GM18505 (cell line): ENCODE results near the gene ACOT11.
A peak's percentile ranks its signal among the peaks of the same experiment; 100 is the strongest.
"Not testable (repeated sequence)": the region's sequence is repeated elsewhere in the genome, so short reads cannot be mapped to it uniquely, and the experiment has no call there.

Experiments used
- ATAC-seq: cut with Tn5 transposase; IDR thresholded peaks from one replicate; pipeline ENCODE4 v1.9.1; 2021; ENCODE audit not compliant: unreplicated experiment
- POLR2A ChIP-seq: IDR thresholded peaks from 4 replicates; pipeline ENCODE4 v1.6.1; 2011; ENCODE audit warnings: borderline replicate concordance; ENCODE audit not compliant: insufficient read depth, insufficient read length; ENCODE audit errors: extremely low read depth

Gene ACOT11

DNA sequence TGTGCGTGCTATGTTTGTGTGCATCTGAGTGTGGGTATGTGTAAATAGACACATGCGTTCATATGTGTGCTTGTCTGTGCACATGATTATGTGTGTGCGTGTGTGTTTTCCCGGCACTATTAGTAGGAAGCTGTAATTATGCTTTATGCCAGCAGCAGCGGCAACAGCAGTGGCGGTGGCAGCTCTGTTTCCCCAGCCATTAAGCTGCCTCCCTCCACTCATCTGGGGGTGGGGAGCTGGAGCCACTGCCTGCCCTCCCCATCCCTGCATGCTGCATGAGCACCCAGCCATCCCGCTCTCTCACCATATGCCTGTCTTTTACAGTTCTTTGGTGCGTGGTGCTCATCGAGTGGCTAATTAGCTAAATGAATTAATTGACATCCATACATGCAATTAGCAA lies 30.5 kb upstream of the ACOT11 start:
- no peak for TF ChIP-seq POLR2A
- no peak for ATAC-seq

DNA sequence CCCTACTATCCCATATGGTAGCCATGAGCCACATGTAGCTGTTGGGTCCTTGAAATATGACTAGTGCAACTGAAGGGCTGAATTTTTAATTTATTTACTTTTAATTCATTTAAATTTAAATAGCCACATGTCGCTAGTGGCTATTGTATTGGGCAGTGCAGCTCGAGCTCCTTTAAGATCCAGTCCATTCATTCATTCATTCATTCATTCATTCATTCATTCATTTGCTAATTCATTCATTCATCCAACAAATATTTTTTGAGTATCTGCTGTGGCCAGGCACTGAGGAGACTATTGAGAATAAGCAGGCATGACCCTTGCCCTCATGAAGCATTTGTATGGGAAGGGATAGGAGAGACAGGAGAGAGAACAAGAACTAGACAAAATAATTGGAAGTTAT lies 29.5 kb upstream of the ACOT11 start:
- no peak for TF ChIP-seq POLR2A
- no peak for ATAC-seq

DNA sequence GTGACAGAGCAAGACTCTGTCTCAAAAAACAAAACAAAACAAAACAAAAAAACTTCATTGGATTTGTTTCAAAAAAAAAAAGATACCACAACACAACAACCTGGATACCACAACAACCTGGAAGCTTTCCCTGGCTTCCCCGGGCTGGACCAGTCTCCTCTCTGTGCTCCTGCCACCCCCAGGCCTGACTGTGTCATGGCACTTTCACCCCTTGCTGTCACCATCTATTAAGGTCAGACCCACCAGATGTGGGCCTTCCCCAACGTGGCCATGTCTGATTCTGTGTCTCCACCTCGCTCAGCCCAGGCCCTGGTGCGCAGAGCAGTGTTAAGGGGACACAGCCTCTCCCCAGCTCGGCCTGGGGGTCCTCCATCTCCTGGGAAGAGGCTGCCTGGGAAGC lies 28.3 kb upstream of the ACOT11 start:
- no peak for TF ChIP-seq POLR2A
- no peak for ATAC-seq

DNA sequence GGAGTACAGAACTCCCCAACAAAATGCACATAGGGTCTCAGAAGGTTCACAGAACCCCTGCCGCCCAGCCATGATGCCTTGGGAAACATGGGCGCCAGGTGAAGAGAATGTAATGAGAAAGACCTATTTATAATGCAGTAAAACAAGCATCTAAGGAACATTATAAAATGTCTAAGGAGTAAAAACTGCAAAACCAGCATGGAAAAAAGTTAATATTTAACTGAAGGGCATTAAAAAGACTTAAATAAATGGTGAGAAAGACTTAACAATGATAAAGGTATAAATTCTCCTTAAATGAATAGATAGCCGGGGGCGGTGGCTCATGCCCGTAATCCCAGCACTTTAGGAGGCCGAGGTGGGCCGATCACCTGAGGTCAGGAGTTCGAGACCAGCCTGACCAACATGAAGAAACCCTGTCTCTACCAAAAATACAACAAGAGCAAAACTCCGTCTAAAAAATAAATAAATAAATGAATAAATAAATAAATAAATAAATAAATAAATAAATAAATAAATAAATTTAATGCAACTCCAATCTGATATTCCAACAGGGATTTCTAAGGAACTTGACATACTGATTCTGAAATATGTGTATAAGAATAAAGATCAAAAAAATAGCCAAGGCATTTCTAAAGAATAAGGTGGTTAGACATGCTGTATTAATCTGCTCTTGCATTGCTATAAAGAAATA lies 27.3 kb upstream of the ACOT11 start:
- TF ChIP-seq POLR2A, result no peak
- ATAC-seq, result no peak

- not testable (repeated sequence) for ATAC-seq
Measured at GRCh38 chr1:54526565-54526964, 21.5 kb upstream of the ACOT11 start.

- ATAC-seq, result no peak
- TF ChIP-seq POLR2A, result no peak
Measured at GRCh38 chr1:54528613-54529012, 19.4 kb upstream of the ACOT11 start.

GRCh38 chr1:54532033-54532432 lies 16.0 kb upstream of the ACOT11 start:
- no peak for ATAC-seq
- no peak for TF ChIP-seq POLR2A

GRCh38 chr1:54536656-54537055 lies 11.4 kb upstream of the ACOT11 start:
- ATAC-seq, result not testable (repeated sequence)

DNA sequence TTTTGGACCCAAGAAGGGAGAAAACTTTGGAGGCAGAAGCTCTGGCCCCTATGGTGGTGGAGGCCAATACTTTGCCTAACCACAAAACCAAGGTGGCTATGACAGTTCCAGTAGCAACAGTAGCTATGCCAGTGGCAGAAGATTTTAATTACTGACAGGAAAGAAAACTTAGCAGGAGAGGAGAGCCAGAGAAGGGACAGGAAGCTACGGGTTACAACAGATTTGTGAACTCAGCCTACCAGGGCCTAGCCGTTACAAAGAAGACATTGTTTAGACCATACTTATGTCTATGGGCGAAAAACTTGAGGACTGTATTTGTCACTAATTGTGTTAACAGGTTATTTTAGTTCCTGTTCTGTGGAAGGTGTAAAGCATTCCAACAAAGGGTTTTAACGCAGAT lies 10.4 kb upstream of the ACOT11 start:
- no peak for TF ChIP-seq POLR2A
- no peak for ATAC-seq

DNA sequence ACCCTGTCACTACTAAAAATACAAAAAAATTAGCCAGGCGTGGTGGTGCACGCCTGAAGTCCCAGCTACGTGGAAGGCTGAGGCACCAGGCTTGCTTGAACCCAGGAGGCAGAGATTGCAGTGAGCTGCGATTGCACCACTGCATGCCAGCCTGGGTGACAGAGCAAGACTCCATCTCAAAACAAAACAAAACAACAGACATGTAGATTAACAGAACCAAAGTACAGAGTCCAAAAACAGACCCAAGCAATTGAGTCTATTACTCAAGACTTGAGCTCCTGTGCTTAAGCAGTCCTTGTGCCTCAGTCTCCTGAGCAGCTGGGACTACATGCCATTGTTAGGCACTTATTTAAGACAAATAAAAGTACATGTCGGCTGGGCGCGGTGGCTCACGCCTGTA lies 9.5 kb upstream of the ACOT11 start:
- TF ChIP-seq POLR2A, result no peak

GRCh38 chr1:54540582-54541295 lies 7.3 kb upstream of the ACOT11 start:
- TF ChIP-seq POLR2A, result no peak
- no peak for ATAC-seq

More for the DNA sequence above, 9.5 kb upstream of the ACOT11 start:
- ATAC-seq, result no peak

DNA sequence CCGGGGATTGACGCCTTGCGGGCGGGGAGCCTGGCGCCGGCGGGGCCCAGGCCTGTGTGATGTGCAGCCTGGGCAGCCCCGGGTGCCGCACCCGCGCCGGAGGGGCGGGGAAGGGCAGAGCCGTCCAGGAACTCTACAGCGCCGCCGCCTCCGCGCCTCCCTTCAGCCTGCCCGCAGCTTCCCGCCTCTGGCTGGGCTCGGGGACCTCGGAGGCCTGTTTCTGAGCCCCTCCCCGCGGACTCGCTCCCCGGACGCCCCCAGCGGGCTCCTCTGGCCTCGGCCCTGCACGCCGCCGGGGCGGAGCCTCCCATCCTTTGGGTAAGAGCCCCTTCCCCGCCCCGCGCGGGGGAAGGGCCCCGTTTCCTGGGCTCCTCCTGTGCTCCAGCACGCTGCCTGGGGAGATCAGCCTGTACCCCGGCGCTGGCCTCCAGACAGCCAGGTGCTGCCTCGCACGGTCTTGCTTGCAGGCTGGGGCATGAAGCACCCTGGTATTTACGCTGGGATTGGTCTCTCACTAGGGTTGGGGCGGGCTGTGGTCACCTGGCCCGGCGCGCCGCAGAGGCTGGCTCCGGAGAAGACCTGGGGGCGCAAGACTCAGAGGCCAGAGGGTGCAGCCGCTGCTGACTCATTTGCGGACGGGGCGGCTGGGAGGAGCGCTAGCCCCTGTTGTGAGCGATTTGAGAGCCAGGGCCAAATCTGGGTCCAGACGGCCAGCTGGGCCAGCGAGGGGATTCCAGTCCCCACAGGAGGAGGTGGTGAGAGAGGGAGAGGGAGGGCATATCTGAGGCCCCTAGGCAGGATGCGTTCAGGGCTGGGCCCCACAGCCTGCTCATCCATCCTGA lies 5.7 kb upstream of the ACOT11 start:
- peak; percentile 60 for ATAC-seq
- TF ChIP-seq POLR2A, result no peak

DNA sequence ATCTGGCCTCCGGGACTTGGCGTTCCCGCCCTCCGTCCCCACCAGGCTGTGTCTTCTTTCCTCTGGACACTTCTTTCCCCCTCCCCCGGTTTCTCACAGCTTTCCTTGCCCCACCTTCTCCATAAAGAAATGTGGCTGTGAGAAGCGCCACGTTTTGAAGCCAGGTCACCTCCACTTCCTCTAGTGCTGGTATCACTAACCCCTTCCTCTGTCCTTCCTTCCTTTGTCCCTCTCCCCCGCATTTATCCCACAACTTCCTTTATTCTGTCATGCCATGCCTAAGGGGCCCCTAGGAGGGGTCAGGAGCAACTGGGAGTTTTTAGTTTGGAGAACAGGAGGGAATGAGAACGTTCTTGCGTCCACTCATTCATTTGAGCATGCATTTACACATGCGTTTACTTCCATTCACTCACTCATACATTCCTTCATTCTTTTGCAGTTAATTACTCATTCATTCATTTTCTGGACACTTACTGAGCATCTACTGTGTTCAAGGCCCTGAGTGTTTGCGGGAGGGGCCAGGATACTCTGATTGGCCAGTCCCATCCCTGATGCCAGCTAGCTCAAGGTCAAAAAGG lies 5.0 kb upstream of the ACOT11 start:
- ATAC-seq, result no peak
- TF ChIP-seq POLR2A, result no peak
